Caco-2 (cell line): ENCODE measurements around the gene FAM131A. TPM values are rescaled to one million over a fixed set of nuclear protein-coding genes. Genes with fewer than 3 reads are reported as not detected.

Experiments used
- BruUV-seq: library from RNA; stranded (reverse); fragments of 400-500 nt; replicated peaks from 2 replicates; lab custom pipeline; 2021; lab: Mats Ljungman, UMichigan
- CTCF ChIA-PET: fragments of 300-600 bp; sonication (Branson Sonifier 250); formaldehyde crosslinking; loops from one replicate; lab custom pipeline; 2022; ENCODE audit warnings: antibody characterized with exemption; lab: Charles Lee
- POLR2A ChIA-PET: fragments of 300-600 bp; sonication (Branson Sonifier 250); formaldehyde crosslinking; loops from one replicate; lab custom pipeline; 2022; ENCODE audit warnings: antibody characterized with exemption; lab: Charles Lee
- DNase-seq, 2 experiments: peaks; one replicate each; pipeline versions ENCODE4 v3.0.0 to v3.0.0-alpha.2; 2020 to 2022
- H3K27me3 ChIP-seq: replicated peaks from 2 replicates; pipeline ENCODE4 v1.6.0; 2011; ENCODE audit warnings: low read length; ENCODE audit not compliant: control insufficient read depth, insufficient read depth
- H3K36me3 ChIP-seq: 2 replicates; pipeline ENCODE4 v1.5.1; 2011; ENCODE audit warnings: low read length; ENCODE audit not compliant: control insufficient read depth, insufficient read depth
- H3K4me1 ChIP-seq: fragments of 250-450 bp; sonication (Bioruptor Pico); 2 replicates; pipeline ENCODE4 v1.5.1; 2020; ENCODE audit warnings: mild to moderate bottlenecking
- H3K4me3 ChIP-seq: 2 replicates; pipeline ENCODE4 v1.5.1; 2011; ENCODE audit warnings: low read depth, mild to moderate bottlenecking, control low read depth, low read length
- H3K9me3 ChIP-seq: fragments of 250-450 bp; sonication (Bioruptor Pico); 2 replicates; pipeline ENCODE4 v1.5.1; 2020; ENCODE audit warnings: mild to moderate bottlenecking, moderate library complexity
- H3K27ac Mint-ChIP-seq: one replicate; pipeline ENCODE4 v1.8.0; 2022; ENCODE audit warnings: mixed read lengths; ENCODE audit not compliant: unreplicated experiment
- H3K27me3 Mint-ChIP-seq: one replicate; pipeline ENCODE4 v1.8.0; 2022; ENCODE audit warnings: mixed read lengths; ENCODE audit not compliant: insufficient read depth, unreplicated experiment
- H3K36me3 Mint-ChIP-seq: one replicate; pipeline ENCODE4 v1.8.0; 2022; ENCODE audit warnings: mild to moderate bottlenecking, mixed read lengths; ENCODE audit not compliant: insufficient read depth, unreplicated experiment
- H3K4me1 Mint-ChIP-seq: one replicate; pipeline ENCODE4 v1.8.0; 2022; ENCODE audit warnings: low read depth, mixed read lengths; ENCODE audit not compliant: unreplicated experiment
- H3K4me3 Mint-ChIP-seq: one replicate; pipeline ENCODE4 v1.8.0; 2022; ENCODE audit warnings: mild to moderate bottlenecking, moderate library complexity, mixed read lengths; ENCODE audit not compliant: unreplicated experiment
- H3K9me3 Mint-ChIP-seq: one replicate; pipeline ENCODE4 v1.8.0; 2022; ENCODE audit warnings: mixed read lengths; ENCODE audit not compliant: unreplicated experiment
- intact Hi-C: fragments of 100-400 bp; cut with micrococcal nuclease; formaldehyde crosslinking; loops from one replicate; pipeline ENCODE4 v1.10.0; 2022; ENCODE audit not compliant: unreplicated experiment
- total RNA-seq: library from RNA; stranded (reverse); gene quantifications from 2 replicates; pipeline ENCODE4 v1.2.3, GENCODE V29; 2022
- TF ChIP-seq, protein P1 (sequence below), 2 experiments: fragments of 200-600 bp in 1 of 2; IDR thresholded peaks; 1 replicate in 1 of 2; 2 replicates in 1 of 2; pipeline versions ENCODE4 v1.5.1 to v1.8.0; 2011 to 2022; ENCODE audit warnings: antibody characterized with exemption in 1 of 2, control low read depth in 1 of 2, inconsistent platforms in 1 of 2, low read depth in 1 of 2, low read length in 1 of 2, mild to moderate bottlenecking in 1 of 2, moderate library complexity in 1 of 2; ENCODE audit not compliant: insufficient read depth in 1 of 2, severe bottlenecking in 1 of 2, unreplicated experiment in 1 of 2

The FAM131A gene
- total RNA-seq, 1 experiment from 2014 or later = 6.1 TPM

DNA sequence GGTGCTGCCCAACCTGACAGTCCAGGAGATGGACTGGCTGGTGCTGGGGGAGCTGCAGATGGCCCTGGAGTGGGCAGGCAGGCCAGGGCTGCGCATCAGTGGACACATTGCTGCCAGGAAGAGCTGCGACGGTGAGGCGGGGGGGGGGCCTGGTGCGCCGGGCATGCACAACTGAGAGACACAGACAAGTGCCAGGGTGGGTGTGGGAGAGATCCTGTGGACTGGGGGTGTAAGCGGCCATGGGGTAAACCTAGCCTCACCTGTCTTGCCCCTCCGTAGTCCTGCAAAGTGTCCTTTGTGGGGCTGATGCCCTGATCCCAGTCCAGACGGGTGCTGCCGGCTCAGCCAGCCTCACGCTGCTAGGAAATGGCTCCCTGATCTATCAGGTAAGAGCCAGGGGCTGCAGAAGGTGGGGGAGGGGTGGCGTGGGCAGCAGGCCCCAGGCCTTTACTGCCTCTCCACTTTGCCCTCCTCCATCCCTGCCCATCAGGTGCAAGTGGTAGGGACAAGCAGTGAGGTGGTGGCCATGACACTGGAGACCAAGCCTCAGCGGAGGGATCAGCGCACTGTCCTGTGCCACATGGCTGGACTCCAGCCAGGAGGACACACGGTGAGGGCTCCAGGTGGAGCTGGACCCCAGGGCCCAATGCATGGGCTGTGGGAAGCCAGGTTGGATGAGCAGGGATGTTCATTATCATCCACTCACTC lies 45.8 kb downstream of the FAM131A start:
- no peaks in the 10 kb centered on the region for H3K36me3 Mint-ChIP-seq
- no peaks in the 10 kb centered on the region for H3K9me3 Mint-ChIP-seq
- H3K27me3 Mint-ChIP-seq = no peaks in the 10 kb centered on the region
- no peak overlapping the region for H3K27ac Mint-ChIP-seq
- Histone ChIP-seq H3K27me3 (no peaks in the 10 kb centered on the region; the same call in 1 of the 2 replicates), H3K36me3 (peaks cover 1% of the 10 kb centered on the region; the same call in 1 of the 2 replicates), H3K4me1 (peaks cover 15% of the 10 kb centered on the region), H3K4me3 (no peak overlapping the region), H3K9me3 (no peaks in the 10 kb centered on the region)
- TF ChIP-seq, protein P1, sequence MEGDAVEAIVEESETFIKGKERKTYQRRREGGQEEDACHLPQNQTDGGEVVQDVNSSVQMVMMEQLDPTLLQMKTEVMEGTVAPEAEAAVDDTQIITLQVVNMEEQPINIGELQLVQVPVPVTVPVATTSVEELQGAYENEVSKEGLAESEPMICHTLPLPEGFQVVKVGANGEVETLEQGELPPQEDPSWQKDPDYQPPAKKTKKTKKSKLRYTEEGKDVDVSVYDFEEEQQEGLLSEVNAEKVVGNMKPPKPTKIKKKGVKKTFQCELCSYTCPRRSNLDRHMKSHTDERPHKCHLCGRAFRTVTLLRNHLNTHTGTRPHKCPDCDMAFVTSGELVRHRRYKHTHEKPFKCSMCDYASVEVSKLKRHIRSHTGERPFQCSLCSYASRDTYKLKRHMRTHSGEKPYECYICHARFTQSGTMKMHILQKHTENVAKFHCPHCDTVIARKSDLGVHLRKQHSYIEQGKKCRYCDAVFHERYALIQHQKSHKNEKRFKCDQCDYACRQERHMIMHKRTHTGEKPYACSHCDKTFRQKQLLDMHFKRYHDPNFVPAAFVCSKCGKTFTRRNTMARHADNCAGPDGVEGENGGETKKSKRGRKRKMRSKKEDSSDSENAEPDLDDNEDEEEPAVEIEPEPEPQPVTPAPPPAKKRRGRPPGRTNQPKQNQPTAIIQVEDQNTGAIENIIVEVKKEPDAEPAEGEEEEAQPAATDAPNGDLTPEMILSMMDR (IDR thresholded peaks at IDR 0.05; ENCODE audit: insufficient read depth in 1 of 2, low read depth in 1 of 2, low read length in 1 of 2, severe bottlenecking in 1 of 2, unreplicated experiment in 1 of 2) = no peak
- peaks cover 11% of the 10 kb centered on the region for H3K4me1 Mint-ChIP-seq
- CTCF ChIA-PET = interaction anchor here (0.6 to 2.3 kb wide), 2 partner anchors 12 to 18 kb away, joined by 4 to 8 read pairs; no protein-coding TSS in a partner anchor
- intact Hi-C loops = no loop called here
- BruUV-seq = no TSS peak
- DNase-seq = no peak
- POLR2A ChIA-PET = no interaction called here
- no peak overlapping the region for H3K4me3 Mint-ChIP-seq

DNA sequence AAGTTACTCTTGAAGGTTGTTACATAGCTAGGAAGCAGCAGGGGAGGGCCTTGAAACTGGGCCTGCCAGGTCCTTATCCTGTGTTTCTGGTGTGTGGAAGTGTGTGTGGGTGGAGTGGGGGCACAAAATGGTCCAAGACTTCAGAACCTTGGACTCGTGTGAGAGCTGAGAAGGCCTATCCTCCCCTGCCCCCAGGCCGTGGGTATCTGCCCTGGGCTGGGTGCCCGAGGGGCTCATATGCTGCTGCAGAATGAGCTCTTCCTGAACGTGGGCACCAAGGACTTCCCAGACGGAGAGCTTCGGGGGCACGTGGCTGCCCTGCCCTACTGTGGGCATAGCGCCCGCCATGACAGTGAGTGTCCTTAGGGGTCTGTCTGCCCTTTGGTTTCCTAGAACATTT lies 46.9 kb downstream of the FAM131A start:
- Histone ChIP-seq H3K4me1 (peaks cover 5% of the 10 kb centered on the region), H3K27me3 (no peaks in the 10 kb centered on the region; the same call in 1 of the 2 replicates), H3K9me3 (no peaks in the 10 kb centered on the region), H3K4me3 (no peak overlapping the region), H3K36me3 (peaks cover 1% of the 10 kb centered on the region; the same call in 1 of the 2 replicates)
- ChIA-PET POLR2A (no interaction called here), CTCF (interaction anchor here (2.3 kb wide), 1 partner anchor 13 kb away, joined by 8 read pairs; no protein-coding TSS in a partner anchor)
- Mint-ChIP-seq H3K9me3 (no peaks in the 10 kb centered on the region), H3K4me1 (peaks cover 1% of the 10 kb centered on the region), H3K27me3 (no peaks in the 10 kb centered on the region), H3K36me3 (no peaks in the 10 kb centered on the region), H3K27ac (no peak overlapping the region), H3K4me3 (no peak overlapping the region)
- TF ChIP-seq, protein P1 (IDR thresholded peaks at IDR 0.05; ENCODE audit: insufficient read depth in 1 of 2, low read depth in 1 of 2, low read length in 1 of 2, severe bottlenecking in 1 of 2, unreplicated experiment in 1 of 2) = no peak
- intact Hi-C loops = no loop called here
- BruUV-seq = no TSS peak
- DNase-seq = no peak

DNA sequence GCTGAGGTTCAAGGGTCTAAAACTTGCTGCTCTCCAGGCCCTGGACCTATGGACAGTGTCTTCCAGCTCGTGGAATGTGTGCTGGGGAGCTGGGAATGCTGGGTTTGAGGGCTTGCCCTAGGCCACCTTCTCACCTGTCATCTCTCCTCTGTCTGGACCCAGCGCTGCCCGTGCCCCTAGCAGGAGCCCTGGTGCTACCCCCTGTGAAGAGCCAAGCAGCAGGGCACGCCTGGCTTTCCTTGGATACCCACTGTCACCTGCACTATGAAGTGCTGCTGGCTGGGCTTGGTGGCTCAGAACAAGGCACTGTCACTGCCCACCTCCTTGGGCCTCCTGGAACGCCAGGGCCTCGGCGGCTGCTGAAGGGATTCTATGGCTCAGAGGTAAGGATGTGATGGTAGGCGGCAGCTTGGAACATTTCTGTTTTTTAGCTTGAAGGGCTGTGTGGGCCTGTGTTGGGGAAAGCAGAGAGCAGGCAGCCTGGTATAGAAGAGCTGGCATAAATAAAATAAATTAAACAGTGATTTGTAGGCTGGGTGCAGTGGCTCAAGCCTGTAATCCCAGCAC lies 47.5 kb downstream of the FAM131A start:
- CTCF ChIA-PET = interaction anchor here (0.5 to 2.3 kb wide), 2 partner anchors 13 to 158 kb away, joined by 4 to 8 read pairs; no protein-coding TSS in a partner anchor
- Mint-ChIP-seq H3K36me3 (no peaks in the 10 kb centered on the region), H3K4me3 (no peak overlapping the region), H3K27me3 (peaks cover 3% of the 10 kb centered on the region), H3K4me1 (no peaks in the 10 kb centered on the region), H3K27ac (no peak overlapping the region), H3K9me3 (no peaks in the 10 kb centered on the region)
- DNase-seq = no peak
- POLR2A ChIA-PET = no interaction called here
- Histone ChIP-seq H3K27me3 (no peaks in the 10 kb centered on the region; the same call in 1 of the 2 replicates), H3K9me3 (no peaks in the 10 kb centered on the region), H3K4me1 (peaks cover 4% of the 10 kb centered on the region; the same call in 1 of the 2 replicates), H3K4me3 (no peak overlapping the region), H3K36me3 (peaks cover 1% of the 10 kb centered on the region; the same call in 1 of the 2 replicates)
- BruUV-seq = no TSS peak
- intact Hi-C loops = no loop called here
- TF ChIP-seq, protein P1 (IDR thresholded peaks at IDR 0.05; ENCODE audit: insufficient read depth in 1 of 2, low read depth in 1 of 2, low read length in 1 of 2, severe bottlenecking in 1 of 2, unreplicated experiment in 1 of 2) = no peak
